Stimulated activated CD8-positive, alpha-beta memory T cell treated with anti-CD3 and anti-CD28 coated beads, Interleukin-7, amount 100 ng/mL, for 4 hours (primary cell): Measurements from ENCODE around the gene ADAM22.

Source experiments
- DNase-seq, 2 donors: peaks; one replicate each; pipeline ENCODE4 v3.0.0-alpha.2; 2020; ENCODE audit warnings: low read depth in 2 of 2

ADAM22 gene

DNA sequence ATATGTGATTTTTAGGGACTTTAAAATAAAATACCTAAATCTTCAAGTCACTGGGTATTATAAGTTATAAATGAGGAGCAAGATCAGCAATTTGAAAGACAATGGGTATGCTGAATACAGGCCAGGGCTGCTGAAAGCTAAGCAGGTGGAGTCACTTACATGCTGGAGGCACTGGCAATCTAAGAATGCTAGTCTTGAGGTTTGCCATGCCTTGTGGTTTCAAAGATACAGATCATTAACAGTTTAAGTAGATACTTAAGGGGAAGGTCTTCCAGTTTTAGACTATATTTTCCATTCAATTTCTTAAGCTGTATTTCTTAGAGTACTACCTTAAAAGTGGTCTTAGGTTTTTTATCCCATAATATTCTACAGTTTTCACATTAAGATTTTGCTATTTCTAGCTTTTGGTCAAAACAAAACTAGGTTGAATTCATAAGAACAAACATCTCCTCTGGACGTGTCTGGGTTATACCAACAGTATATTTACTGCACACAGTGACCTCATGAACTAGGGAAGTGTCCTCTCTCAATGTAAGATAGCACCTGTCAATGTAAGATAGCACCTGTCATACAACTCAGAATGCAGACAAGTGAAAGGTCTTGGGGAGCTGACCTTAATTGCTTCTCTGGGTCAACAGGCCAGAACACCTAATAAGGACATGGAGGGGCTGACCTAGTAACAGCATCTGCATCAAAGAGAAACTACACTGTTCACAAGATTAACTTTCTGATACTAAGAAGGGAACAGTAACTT lies 283.8 kb downstream of the ADAM22 start:
- DNase-seq: no peak

DNA sequence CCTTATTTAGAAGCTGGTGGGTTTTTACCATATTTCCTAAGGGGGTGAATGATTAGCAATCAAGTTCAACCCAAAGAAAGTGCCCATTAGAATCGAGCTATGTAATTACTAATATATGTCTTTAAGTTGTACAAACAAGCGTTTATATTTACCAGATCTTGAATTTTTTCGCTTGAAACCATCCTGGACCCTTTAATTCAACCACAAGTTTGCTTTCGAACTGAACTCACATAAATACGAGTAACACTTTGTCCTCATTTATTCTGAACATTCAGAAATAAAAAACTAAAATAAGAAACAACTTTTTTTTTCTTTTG lies 284.3 kb downstream of the ADAM22 start:
- no peak for DNase-seq

GRCh38 chr7:88218836-88219605 lies 285.0 kb downstream of the ADAM22 start:
- DNase-seq: peak in 1 of 2 donors; percentile 23

DNA sequence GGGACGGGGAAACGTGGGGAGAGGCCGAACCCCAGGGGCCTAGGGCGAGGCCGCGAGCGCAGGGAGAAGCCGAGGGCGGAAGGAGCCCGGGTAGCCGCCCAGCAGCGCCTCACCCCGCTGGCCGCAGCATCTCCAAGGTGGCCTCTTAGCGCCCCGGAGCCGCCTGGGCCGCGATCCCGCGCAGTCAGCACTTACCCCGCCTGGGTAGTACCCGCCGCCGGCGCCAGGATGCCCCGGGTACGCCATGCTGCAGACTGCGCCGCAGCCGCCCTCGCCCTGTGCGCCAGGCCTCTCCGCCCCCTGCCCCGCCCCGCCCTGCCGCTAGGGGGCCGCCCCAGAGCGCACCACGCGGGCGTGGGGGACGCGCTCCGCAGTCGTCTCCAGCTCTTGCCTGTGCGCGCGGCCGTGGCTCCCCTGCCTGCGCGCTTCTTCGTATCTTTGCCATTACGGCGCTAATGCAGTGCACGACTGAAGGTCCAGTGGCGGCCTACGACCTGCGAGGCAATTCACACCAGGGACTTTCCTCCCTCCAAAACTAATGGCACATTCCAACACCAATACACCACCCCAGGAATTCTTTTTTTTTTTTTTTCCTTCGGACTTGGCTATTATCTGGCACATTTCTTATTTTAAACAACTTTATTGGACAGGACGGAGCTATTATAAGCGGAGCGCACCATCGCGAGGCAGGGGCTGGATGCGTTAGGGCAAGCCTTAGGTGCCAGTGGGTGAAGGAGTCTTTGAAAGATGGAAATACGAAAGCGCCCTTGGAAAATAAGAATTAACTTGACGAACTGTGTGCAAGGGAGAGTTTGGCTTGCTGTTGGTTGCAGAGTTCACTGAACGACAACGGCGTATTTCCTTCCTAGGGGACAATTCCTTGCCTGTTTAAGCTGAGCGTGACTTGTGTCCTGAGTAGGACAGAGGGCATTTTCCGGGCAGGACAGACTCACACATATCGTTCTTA lies 286.0 kb downstream of the ADAM22 start, which contains the start of gene SRI:
SRI (minus strand) TSS at position 258 of the 967 bp plus-strand sequence; CDS start at position 246, 12 bp downstream.
- peak; percentile 72 to 86 for DNase-seq

- no peak for DNase-seq
These were observed 289.2 kb downstream of the ADAM22 start for GRCh38 chr7:88223265-88223664.

DNA sequence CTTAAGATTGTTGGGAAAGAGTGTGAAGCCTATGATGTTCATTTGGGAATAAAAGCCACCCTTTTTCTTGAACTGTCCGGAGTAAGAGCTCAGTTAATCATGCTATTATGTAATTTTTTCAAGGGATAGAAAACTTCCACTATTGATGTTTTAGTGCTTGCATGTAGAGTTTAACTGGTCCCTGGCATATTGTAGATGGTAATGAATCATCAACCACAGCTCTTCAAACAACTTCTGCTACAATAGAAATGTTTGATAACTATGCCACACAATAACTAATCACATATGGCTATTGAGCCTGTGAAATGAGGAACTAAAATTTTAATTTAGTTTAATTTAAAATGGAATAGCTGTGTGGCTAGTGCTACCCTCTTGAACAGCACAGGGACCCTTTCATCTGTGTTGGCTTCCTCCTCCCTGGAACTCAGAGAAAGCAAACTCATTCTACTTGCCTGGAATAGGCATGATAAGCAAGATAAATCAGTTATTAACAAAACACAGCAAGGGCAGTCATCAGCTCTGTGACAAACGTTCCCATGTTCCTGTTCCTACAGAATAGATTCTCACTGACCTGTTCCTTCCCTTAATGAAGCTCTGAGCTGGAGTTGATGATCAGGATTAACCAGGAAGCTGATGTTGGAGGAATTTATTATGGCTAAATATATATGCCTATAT lies 290.7 kb downstream of the ADAM22 start:
- no peak for DNase-seq

DNA sequence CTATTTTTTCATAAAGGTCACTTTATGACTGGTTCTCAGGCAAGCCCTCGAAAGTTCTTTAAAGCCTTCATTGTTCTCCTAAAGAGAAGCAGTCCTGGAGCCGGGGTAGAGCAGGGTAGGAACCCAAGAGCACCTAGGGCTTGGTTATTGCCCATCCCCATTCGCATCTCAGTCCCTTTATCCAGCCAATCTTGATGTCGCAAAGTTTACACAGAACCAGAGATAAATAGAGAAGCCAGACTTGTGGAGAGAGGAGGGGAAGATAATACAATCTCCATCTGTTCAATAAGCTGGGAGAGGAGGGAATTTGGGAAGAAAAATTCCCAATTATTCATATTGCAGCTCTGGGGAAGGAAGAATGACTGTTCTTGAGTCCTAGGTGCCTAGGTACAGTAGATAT lies 292.1 kb downstream of the ADAM22 start:
- no peak for DNase-seq

DNA sequence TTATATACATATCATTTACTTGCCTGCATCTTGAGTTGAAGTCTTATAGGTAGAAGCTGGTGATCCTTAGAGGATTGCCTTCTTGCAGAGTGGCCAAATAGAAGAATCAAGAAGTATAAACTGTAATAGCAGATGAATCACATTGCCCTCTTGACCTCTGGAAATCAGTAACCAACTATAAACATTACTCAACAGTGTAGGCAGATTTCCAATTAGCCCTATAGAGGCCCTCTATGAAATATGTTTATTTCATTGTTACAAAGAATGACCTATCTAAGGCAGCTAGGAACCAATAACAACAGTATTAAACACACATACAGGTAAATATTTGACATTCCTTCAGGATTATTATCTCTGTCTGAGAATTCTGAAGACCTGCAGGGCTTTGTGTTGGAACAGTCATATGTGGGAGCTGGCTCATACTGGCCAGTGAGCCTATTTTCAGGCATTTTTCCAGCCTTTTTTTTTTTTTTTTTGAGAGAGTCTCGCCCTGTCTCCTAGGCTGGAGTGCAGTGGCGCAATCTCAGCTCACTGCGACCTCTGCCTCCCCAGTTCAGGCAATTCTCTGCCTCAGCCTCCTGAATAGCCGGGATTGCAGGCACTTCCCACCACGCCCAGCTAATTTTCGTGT lies 292.9 kb downstream of the ADAM22 start:
- DNase-seq: no peak

DNA sequence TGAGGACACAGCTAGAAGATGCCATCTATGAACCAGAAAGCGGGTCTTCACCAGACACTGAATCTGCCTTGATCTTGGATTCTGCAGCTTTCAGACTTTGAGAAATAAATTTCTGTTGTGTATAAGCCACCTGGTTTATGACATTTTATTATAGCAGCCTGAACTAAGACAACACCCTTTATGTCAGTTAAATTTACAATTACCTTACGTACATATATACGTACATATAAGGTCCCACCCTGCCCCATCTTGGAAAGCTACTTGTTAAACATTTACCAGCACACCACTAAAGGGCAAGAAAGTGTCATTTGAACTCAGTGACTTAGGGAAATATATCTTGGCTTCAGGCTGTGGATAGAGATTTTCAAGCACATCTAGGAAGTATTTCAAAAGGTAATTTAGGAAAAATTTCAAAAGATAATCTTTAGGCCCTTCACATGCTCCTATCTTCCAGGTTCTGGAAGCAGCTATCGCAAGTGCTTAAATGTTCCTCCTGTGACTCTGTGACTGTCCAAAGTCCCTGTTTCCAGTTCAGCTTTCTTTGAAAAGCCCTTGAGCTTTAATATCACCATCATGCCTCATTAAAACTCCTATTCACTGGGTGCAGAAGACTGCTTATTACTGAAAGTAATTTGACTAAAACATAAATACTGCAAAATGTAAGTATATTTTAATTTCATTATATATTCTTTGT lies 295.4 kb downstream of the ADAM22 start:
- no peak for DNase-seq

DNA sequence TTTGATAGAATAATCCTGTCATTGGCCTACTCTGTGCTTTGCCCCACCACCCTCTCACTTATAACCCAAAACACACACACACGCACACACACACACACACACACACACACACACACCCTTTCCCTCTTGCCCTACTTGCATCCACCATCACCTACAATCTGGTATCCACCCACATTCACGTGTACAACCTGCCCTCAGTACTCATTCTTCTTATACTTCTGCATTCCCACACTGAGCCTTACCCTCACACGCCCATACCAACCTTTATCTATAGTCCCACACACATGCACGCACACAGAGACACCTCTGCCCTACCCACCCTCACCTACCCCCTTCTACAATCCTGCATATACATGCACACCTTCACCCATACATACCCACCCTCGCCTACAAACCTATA lies 296.6 kb downstream of the ADAM22 start:
- DNase-seq: no peak

GRCh38 chr7:88233828-88234227 lies 299.8 kb downstream of the ADAM22 start:
- no peak for DNase-seq

- no peak for DNase-seq
These were observed 305.8 kb downstream of the ADAM22 start for GRCh38 chr7:88239852-88240251.

- DNase-seq: no peak
These were observed 309.4 kb downstream of the ADAM22 start for GRCh38 chr7:88243345-88243909.

- no peak for DNase-seq
These were observed 310.2 kb downstream of the ADAM22 start for GRCh38 chr7:88244258-88244657.
